Measurements from ENCODE around the gene SVIL. TPM values are rescaled to one million over a fixed set of nuclear protein-coding genes. Genes with fewer than 3 reads are reported as not detected.
A peak's percentile ranks its signal among the peaks of the same experiment; 100 is the strongest.
"Not testable (repeated sequence)": the region's sequence is repeated elsewhere in the genome, so short reads cannot be mapped to it uniquely, and the experiment has no call there.

The SVIL gene
- polyA plus RNA-seq, 12 donors = 54.5 to 267 (median 193) TPM

- peak; percentile 56 for DNase-seq
Measured at GRCh38 chr10:29622382-29622922, 12.3 kb downstream of the SVIL start.

- DNase-seq = no peak
Measured at GRCh38 chr10:29621161-29621560, 13.6 kb downstream of the SVIL start.

- DNase-seq = no peak
Measured at GRCh38 chr10:29620112-29620690, 14.6 kb downstream of the SVIL start.

GRCh38 chr10:29619241-29619669 is 15.5 kb downstream of the SVIL start:
- DNase-seq = no peak

GRCh38 chr10:29618341-29619171 is 16.2 kb downstream of the SVIL start:
- no peak for DNase-seq

- DNase-seq = peak; percentile 68
Measured at GRCh38 chr10:29617880-29618340, 16.9 kb downstream of the SVIL start.

- no peak for DNase-seq
Measured at GRCh38 chr10:29616542-29616941, 18.2 kb downstream of the SVIL start.

- no peak for DNase-seq
Measured at GRCh38 chr10:29615195-29615594, 19.6 kb downstream of the SVIL start.

- DNase-seq = not testable (repeated sequence)
Measured at GRCh38 chr10:29614289-29614688, 20.5 kb downstream of the SVIL start.

GRCh38 chr10:29613791-29614190 is 21.0 kb downstream of the SVIL start:
- DNase-seq = no peak

- no peak for DNase-seq
Measured at GRCh38 chr10:29613196-29613595, 21.6 kb downstream of the SVIL start.

- DNase-seq = no peak
Measured at GRCh38 chr10:29612657-29613056, 22.1 kb downstream of the SVIL start.

GRCh38 chr10:29611781-29612381 is 22.9 kb downstream of the SVIL start:
- no peak for DNase-seq

GRCh38 chr10:29610876-29611647 is 23.7 kb downstream of the SVIL start:
- DNase-seq = no peak

GRCh38 chr10:29610331-29610730 is 24.4 kb downstream of the SVIL start:
- DNase-seq = not testable (repeated sequence)

- no peak for DNase-seq
Measured at GRCh38 chr10:29609696-29610095, 25.1 kb downstream of the SVIL start.

GRCh38 chr10:29608476-29609301 is 26.1 kb downstream of the SVIL start:
- DNase-seq = no peak

GRCh38 chr10:29608062-29608461 is 26.7 kb downstream of the SVIL start:
- DNase-seq = no peak

GRCh38 chr10:29607576-29607975 is 27.2 kb downstream of the SVIL start:
- DNase-seq = no peak

GRCh38 chr10:29606693-29607092 is 28.1 kb downstream of the SVIL start:
- DNase-seq = not testable (repeated sequence)

GRCh38 chr10:29604291-29604825 is 30.4 kb downstream of the SVIL start:
- no peak for DNase-seq
